GM23338 (cell line): Measurements from ENCODE around the gene GLI1.

Source experiments
- CTCF ChIP-seq, 2 experiments: fragments of 200-600 bp in 1 of 2; sonication (generic) in 1 of 2; conservative IDR thresholded peaks; 2 replicates each; pipeline versions ENCODE4 v1.5.1 to v1.6.1; 2016 to 2017; ENCODE audit warnings: antibody characterized with exemption in 2 of 2, low read depth in 2 of 2, mild to moderate bottlenecking in 2 of 2, moderate library complexity in 1 of 2
- EZH2 ChIP-seq: fragments of 200-600 bp; sonication (generic); IDR thresholded peaks from one replicate; pipeline ENCODE4 v1.8.0; 2017; ENCODE audit warnings: antibody characterized with exemption, mild to moderate bottlenecking, low read depth; ENCODE audit not compliant: unreplicated experiment

GRCh38 chr12:57496822-57497221 lies 37.2 kb downstream of the GLI1 start:
- no peak for TF ChIP-seq EZH2
- TF ChIP-seq CTCF (conservative IDR thresholded peaks at IDR 0.05; ENCODE audit: low read depth in 2 of 2), result no peak
